ENCODE measurements around the gene MAPT.
"Not testable (repeated sequence)": the region's sequence is repeated elsewhere in the genome, so short reads cannot be mapped to it uniquely, and the experiment has no call there.

MAPT gene

GRCh38 chr17:45953561-45953960 is 59.2 kb downstream of the MAPT start:
- no peak for DNase-seq (ENCODE audit: low read depth)

GRCh38 chr17:45954914-45955313 is 60.6 kb downstream of the MAPT start:
- no peak for DNase-seq (ENCODE audit: low read depth)

- no peak for DNase-seq (ENCODE audit: low read depth)
Measured at GRCh38 chr17:45955326-45955725, 61.0 kb downstream of the MAPT start.

- DNase-seq (ENCODE audit: low read depth), result no peak
Measured at GRCh38 chr17:45956090-45956489, 61.7 kb downstream of the MAPT start.

DNA sequence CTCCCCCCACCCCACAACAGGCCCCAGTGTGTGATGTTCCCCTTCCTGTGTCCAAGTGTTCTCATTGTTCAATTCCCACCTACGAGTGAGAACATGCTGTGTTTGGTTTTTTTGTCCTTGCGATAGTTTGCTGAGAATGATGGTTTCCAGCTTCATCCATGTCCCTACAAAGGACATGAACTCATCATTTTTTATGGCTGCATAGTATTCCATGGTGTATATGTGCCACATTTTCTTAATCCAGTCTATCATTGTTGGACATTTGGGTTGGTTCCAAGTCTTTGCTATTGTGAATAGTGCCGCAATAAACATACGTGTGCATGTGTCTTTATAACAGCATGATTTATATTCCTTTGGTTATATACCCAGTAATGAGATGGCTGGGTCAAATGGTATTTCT is 62.4 kb downstream of the MAPT start:
- not testable (repeated sequence) for DNase-seq (ENCODE audit: low read depth)

DNA sequence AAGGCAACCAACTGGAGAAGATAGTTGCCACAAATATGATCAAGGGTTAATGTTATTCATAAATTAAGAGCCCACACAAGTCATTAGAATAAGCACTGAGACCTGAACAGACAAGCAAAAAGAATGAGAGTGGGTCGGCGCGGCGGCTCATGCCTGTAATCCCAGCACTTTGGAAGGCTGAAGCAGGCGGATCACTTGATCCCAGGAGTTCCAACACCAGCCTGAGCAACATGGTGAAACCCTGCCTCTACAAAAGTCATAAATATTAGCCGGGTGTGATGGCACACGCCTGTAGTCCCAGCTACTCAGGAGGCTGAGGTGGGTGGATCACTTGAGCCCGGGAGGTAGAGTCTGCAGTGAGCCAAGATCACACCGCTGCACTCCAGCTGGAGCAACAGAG is 64.0 kb downstream of the MAPT start:
- no peak for DNase-seq (ENCODE audit: low read depth)

DNA sequence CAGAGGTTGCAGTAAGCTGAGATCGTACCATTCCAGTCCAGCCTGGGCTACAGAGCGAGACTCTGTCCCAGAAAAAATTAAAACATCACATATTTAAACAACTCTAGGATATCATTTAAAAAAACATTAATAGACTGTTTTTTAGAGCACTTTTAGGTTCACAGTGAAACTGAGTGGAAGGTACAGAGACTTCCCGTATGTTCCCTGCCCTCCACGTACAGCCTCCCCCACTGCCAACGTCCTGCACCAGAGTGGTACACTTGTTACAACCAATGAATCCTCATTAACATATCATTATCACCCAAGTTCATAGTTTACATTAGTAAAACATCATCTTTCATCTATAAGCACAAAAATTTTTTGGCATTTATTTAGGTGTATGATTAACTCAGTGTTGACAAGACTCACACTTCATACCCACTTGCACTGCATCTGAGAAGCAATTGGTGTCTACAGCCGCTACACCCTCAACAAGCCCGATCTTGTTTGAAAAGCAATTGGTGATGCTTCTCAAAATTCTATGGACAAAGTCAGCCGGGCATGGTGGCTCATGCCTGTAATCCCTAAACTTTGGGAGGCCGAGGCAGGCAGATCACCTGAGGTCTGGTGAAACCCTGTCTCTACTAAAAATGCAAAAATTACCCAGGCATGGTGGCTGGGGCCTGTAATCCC is 64.8 kb downstream of the MAPT start:
- no peak for DNase-seq (ENCODE audit: low read depth)

DNA sequence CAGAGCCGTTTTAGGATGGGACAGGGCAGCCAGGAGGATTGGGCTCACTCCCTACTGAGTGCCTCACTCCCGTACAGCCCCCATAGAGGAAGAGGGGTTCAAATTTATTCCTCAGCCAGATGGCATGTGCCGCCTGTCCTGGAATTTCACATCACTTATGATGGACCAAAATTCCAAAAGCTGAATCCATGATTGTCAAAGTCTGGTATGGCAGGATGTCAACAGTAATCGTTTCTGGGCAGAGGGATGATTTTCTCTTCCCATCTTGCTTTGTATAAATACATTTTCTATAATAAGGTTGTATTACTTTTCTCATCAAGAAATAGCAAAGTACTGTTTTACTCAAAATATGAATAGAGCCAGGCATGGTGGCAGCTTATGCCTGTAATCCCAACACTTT is 66.0 kb downstream of the MAPT start:
- DNase-seq (ENCODE audit: low read depth), result no peak

DNA sequence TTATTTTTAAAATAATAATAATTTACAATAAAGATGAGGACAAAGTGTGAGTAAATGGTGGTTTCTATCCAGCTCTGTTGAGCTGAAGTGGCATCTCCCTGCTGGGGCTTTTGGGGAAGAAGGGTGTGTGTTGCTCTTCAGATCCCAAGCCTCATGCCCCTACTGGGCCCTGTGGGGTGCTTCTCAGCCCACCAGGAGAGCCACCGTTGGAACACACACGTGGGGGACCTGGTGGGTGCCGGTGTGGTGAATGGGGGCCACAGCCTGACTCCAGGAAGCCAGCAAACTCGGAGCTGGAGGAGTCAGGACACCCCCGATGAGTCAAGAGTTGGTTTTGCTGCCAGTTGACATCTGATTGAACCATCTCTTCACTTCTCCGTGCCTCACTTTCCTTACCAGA is 66.9 kb downstream of the MAPT start:
- no peak for DNase-seq (ENCODE audit: low read depth)

DNA sequence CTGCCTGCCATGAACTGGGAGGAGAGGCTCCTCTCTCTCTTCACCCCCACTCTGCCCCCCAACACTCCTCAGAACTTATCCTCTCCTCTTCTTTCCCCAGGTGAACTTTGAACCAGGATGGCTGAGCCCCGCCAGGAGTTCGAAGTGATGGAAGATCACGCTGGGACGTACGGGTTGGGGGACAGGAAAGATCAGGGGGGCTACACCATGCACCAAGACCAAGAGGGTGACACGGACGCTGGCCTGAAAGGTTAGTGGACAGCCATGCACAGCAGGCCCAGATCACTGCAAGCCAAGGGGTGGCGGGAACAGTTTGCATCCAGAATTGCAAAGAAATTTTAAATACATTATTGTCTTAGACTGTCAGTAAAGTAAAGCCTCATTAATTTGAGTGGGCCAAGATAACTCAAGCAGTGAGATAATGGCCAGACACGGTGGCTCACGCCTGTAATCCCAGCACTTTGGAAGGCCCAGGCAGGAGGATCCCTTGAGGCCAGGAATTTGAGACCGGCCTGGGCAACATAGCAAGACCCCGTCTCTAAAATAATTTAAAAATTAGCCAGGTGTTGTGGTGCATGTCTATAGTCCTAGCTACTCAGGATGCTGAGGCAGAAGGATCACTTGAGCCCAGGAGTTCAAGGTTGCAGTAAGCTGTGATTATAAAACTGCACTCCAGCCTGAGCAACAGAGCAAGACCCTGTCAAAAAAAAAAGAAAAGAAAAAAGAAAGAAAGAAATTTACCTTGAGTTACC is 68.0 kb downstream of the MAPT start:
- DNase-seq (ENCODE audit: low read depth), result no peak

- DNase-seq (ENCODE audit: low read depth), result no peak
Measured at GRCh38 chr17:45963283-45963682, 68.9 kb downstream of the MAPT start.

DNA sequence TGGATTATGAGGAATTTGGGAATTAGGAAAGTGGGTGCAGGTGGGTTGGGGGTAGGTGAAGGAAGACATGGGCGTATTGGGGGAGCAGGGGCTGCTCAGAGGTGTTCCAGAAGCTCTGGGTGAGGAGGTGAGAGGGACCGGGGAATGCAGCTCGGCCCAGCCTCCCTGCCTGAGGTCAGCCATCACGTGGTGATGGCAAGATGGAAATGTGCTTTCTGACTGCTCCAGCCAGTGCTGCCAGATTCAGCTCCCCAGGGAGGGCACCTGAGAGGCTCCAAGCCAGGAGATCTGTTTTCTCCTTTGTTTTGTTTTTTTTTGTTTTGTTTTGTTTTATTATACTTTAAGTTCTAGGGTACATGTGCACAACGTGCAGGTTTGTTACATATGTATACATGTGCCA is 69.5 kb downstream of the MAPT start:
- no peak for DNase-seq (ENCODE audit: low read depth)

DNA sequence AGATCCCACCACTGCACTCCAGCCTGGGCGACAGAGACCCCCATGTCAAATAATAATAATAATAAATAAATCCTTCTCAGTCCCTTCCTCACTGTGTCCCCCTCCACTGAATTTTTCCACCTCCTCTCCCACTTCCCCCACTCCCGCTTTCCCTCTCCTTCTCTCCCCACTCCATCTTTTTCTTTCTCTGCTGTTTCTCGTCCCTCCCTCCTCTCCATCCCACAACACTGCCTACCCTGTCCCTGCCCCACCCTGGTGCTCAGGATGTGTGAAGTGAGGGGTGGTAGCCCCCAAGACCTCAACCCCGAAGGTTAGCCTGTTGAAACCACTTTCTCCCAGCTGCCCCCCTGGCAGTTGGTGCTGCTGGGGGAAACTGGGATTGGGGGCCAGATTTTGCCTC is 70.3 kb downstream of the MAPT start:
- DNase-seq (ENCODE audit: low read depth), result no peak

DNA sequence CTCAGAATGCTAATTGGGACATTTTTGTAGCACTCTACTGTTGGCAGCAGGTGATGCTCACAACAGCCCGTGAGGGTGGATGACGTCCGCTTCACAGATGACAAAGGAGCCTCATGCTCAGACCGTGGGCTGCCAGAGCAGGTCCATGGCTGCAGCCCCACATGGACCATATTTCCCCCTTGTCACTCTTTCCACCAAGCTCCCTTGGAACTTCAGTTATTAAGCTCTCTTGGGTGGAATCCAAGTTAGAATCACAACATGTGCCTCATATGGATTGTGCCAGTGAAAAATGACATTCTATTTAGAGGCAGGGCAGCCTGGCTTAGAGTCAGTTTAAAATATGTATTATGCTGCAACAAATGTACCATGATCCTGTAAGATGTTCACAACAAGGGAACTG is 71.5 kb downstream of the MAPT start:
- no peak for DNase-seq (ENCODE audit: low read depth)

- no peak for DNase-seq (ENCODE audit: low read depth)
Measured at GRCh38 chr17:45966606-45967280, 72.4 kb downstream of the MAPT start.

GRCh38 chr17:45967378-45967777 is 73.0 kb downstream of the MAPT start:
- no peak for DNase-seq (ENCODE audit: low read depth)

DNA sequence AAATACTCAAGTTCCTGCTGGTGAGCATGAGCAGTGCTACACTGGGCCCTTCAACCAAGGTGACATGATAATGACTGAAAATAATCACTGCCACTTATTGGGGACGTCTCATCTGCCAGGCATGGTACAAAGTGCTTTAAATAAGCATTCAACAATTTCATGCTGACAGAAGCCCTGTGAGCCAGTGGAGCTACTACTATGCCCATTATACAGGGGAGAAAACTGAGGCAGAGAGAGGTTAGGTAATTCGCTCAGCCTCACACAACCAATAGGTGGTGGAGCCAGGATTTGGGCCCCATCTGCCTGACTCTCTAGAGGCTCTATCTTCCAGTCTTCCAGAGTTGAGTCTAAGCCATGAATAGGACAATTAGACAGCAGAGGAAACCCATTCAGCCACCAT is 74.4 kb downstream of the MAPT start:
- DNase-seq (ENCODE audit: low read depth), result no peak

- no peak for DNase-seq (ENCODE audit: low read depth)
Measured at GRCh38 chr17:45969726-45970125, 75.4 kb downstream of the MAPT start.

DNA sequence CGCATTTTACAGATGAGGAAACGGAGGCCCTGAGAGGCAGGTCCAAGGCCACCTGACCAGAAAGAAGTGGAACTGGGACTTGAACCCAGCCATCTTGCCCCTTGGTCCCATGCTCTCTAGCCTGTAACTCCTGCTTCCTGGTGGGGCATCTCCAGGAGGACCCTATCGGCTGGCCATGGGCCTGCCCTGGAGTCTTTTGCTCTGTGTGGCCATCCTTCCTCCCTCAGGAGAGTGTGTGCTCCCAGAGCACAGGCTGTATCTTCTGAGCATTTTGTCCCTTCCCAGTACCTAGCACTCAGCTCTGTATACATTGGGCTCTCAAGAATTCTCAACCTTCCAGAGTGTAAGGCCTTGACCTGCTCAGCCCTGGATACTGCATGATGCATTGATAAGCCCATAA is 76.3 kb downstream of the MAPT start:
- no peak for DNase-seq (ENCODE audit: low read depth)

- DNase-seq (ENCODE audit: low read depth), result no peak
Measured at GRCh38 chr17:45971698-45972141, 77.4 kb downstream of the MAPT start.

- DNase-seq (ENCODE audit: low read depth), result no peak
Measured at GRCh38 chr17:45972531-45972930, 78.2 kb downstream of the MAPT start.

DNA sequence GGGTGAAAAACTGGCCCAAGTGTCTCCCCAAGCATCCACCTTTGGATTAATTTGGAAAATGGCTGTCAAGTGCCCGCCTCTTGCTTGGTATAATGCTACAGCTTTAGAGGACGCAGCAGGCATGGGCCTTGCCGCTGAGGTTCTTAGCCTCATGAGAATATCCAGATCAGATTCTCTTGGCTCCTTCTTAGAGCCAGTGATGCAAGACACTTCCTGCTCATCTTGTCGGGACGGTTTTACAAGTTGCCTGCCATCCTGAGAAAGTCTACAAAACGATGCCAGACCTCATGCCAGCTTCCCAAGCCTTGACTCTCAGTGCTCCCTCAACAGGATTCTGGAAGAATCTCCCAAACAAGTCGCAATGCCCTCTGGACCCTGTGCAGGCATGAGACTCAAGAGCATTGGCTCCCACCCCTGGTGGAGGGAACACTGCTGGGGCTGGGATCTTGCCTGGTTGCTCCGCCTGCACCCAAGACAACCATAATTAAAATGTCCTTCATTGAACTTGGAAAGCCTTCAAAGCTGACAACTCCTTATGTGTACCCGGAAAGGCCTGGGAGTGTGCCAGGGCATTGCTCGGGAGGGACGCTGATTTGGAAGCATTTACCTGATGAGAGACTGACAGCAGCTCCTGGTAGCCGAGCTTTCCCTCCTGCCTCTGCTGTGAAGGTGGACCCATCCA is 78.9 kb downstream of the MAPT start:
- no peak for DNase-seq (ENCODE audit: low read depth)
